Peyer's patch (tissue), 4 donors: ENCODE results near the gene CASP14.

Experiments
- CTCF ChIP-seq, 6 experiments: fragments of 450-650 bp in 4 of 6; fragments of 200-600 bp in 2 of 6; sonication (generic) in 1 of 6; IDR thresholded peaks; one replicate each; pipeline ENCODE4 v1.5.1; 2017 to 2019; ENCODE audit warnings: antibody characterized with exemption in 6 of 6, mild to moderate bottlenecking in 3 of 6, moderate library complexity in 1 of 6
- POLR2A ChIP-seq, 2 donors: fragments of 450-650 bp; IDR thresholded peaks; one replicate each; pipeline ENCODE4 v1.5.1; 2017; ENCODE audit warnings: antibody characterized with exemption in 2 of 2, mild to moderate bottlenecking in 2 of 2, moderate library complexity in 2 of 2

- TF ChIP-seq CTCF (IDR thresholded peaks at IDR 0.05) (no peak), POLR2A (IDR thresholded peaks at IDR 0.05) (no peak)
Measured at GRCh38 chr19:15104003-15104402, 54.7 kb downstream of the CASP14 start.
